HEK293 (cell line): ENCODE results near the gene ADAMTS16.

Experiments
- GFI1B ChIP-seq: fragments of 450-650 bp; formaldehyde crosslinking; IDR thresholded peaks from 2 replicates; pipeline ENCODE4 v1.5.1; 2016; ENCODE audit warnings: missing biosample characterization, missing genetic modification characterization
- GLI2 ChIP-seq: fragments of 450-650 bp; formaldehyde crosslinking; IDR thresholded peaks from 2 replicates; pipeline ENCODE4; 2017; ENCODE audit warnings: missing biosample characterization, missing genetic modification characterization, low read depth, borderline replicate concordance
- KLF7 ChIP-seq: fragments of 450-650 bp; formaldehyde crosslinking; IDR thresholded peaks from 2 replicates; pipeline ENCODE4 v1.5.1; 2016; ENCODE audit warnings: missing biosample characterization, missing genetic modification characterization, borderline replicate concordance
- PRDM10 ChIP-seq: fragments of 450-650 bp; formaldehyde crosslinking; IDR thresholded peaks from 2 replicates; pipeline ENCODE4 v1.5.1; 2016; ENCODE audit warnings: missing biosample characterization, missing genetic modification characterization
- SALL2 ChIP-seq: fragments of 450-650 bp; formaldehyde crosslinking; IDR thresholded peaks from 2 replicates; pipeline ENCODE4 v1.5.0; 2017; ENCODE audit warnings: missing biosample characterization, mild to moderate bottlenecking, missing genetic modification characterization, borderline replicate concordance
- TRIM28 ChIP-seq: IDR thresholded peaks from 2 replicates; pipeline ENCODE4 v1.6.1; 2011; ENCODE audit warnings: low read length, control low read depth, borderline replicate concordance
- ZBTB17 ChIP-seq: fragments of 450-650 bp; formaldehyde crosslinking; IDR thresholded peaks from 2 replicates; pipeline ENCODE4 v1.5.1; 2016; ENCODE audit warnings: missing biosample characterization, missing genetic modification characterization
- ZBTB20 ChIP-seq: fragments of 450-650 bp; formaldehyde crosslinking; IDR thresholded peaks from 2 replicates; pipeline ENCODE4 v1.5.1; 2016; ENCODE audit warnings: missing biosample characterization, missing genetic modification characterization
- ZBTB48 ChIP-seq: fragments of 450-650 bp; formaldehyde crosslinking; IDR thresholded peaks from 2 replicates; pipeline ENCODE4 v1.5.1; 2016; ENCODE audit warnings: missing biosample characterization, missing genetic modification characterization
- ZNF146 ChIP-seq: fragments of 450-650 bp; formaldehyde crosslinking; IDR thresholded peaks from 2 replicates; pipeline ENCODE4 v1.5.1; 2016; ENCODE audit warnings: missing biosample characterization, missing genetic modification characterization
- ZNF148 ChIP-seq: fragments of 450-650 bp; formaldehyde crosslinking; IDR thresholded peaks from 2 replicates; pipeline ENCODE4 v1.5.0; 2017; ENCODE audit warnings: missing biosample characterization, missing genetic modification characterization, borderline replicate concordance
- ZNF16 ChIP-seq: fragments of 450-650 bp; formaldehyde crosslinking; IDR thresholded peaks from 2 replicates; pipeline ENCODE4 v1.5.1; 2016; ENCODE audit warnings: low read depth, missing biosample characterization, missing genetic modification characterization
- ZNF169 ChIP-seq: fragments of 450-650 bp; formaldehyde crosslinking; IDR thresholded peaks from 2 replicates; pipeline ENCODE4 v1.5.1; 2016; ENCODE audit warnings: missing biosample characterization, missing genetic modification characterization
- ZNF2 ChIP-seq: fragments of 450-650 bp; formaldehyde crosslinking; IDR thresholded peaks from 2 replicates; pipeline ENCODE4 v1.5.1; 2016; ENCODE audit warnings: missing biosample characterization, missing genetic modification characterization
- ZNF202 ChIP-seq: fragments of 450-650 bp; formaldehyde crosslinking; IDR thresholded peaks from 2 replicates; pipeline ENCODE4 v1.5.1; 2016; ENCODE audit warnings: missing biosample characterization, missing genetic modification characterization, borderline replicate concordance
- ZNF24 ChIP-seq: fragments of 450-650 bp; formaldehyde crosslinking; IDR thresholded peaks from 2 replicates; pipeline ENCODE4 v1.5.1; 2016; ENCODE audit warnings: missing biosample characterization, missing genetic modification characterization
- ZNF341 ChIP-seq: fragments of 450-650 bp; formaldehyde crosslinking; IDR thresholded peaks from 2 replicates; pipeline ENCODE4; 2016; ENCODE audit warnings: low read depth, missing biosample characterization, missing genetic modification characterization
- ZNF404 ChIP-seq: fragments of 450-650 bp; formaldehyde crosslinking; IDR thresholded peaks from 2 replicates; pipeline ENCODE4 v1.5.1; 2017; ENCODE audit warnings: missing biosample characterization, missing genetic modification characterization
- ZNF423 ChIP-seq: fragments of 450-650 bp; formaldehyde crosslinking; IDR thresholded peaks from 2 replicates; pipeline ENCODE4 v1.5.1; 2016; ENCODE audit warnings: missing biosample characterization, missing genetic modification characterization
- ZNF426 ChIP-seq: fragments of 450-650 bp; formaldehyde crosslinking; IDR thresholded peaks from 2 replicates; pipeline ENCODE4 v1.5.1; 2017; ENCODE audit warnings: missing biosample characterization, missing genetic modification characterization, mild to moderate bottlenecking, inconsistent platforms, moderate library complexity
- ZNF48 ChIP-seq: fragments of 450-650 bp; formaldehyde crosslinking; IDR thresholded peaks from 2 replicates; pipeline ENCODE4 v1.5.1; 2016; ENCODE audit warnings: missing biosample characterization, missing genetic modification characterization
- ZNF510 ChIP-seq: fragments of 450-650 bp; formaldehyde crosslinking; IDR thresholded peaks from 2 replicates; pipeline ENCODE4 v1.5.1; 2018; ENCODE audit warnings: mild to moderate bottlenecking, missing genetic modification characterization, missing biosample characterization; ENCODE audit not compliant: insufficient replicate concordance
- ZNF513 ChIP-seq: fragments of 450-650 bp; IDR thresholded peaks from 2 replicates; pipeline ENCODE4 v1.5.1; 2018; ENCODE audit warnings: missing biosample characterization, missing genetic modification characterization
- ZNF645 ChIP-seq: fragments of 450-650 bp; formaldehyde crosslinking; IDR thresholded peaks from 2 replicates; pipeline ENCODE4; 2016; ENCODE audit warnings: missing biosample characterization, missing genetic modification characterization
- ZNF707 ChIP-seq: fragments of 450-650 bp; formaldehyde crosslinking; IDR thresholded peaks from 2 replicates; pipeline ENCODE4 v1.5.1; 2016; ENCODE audit warnings: missing biosample characterization, missing genetic modification characterization
- ZNF791 ChIP-seq: fragments of 450-650 bp; formaldehyde crosslinking; IDR thresholded peaks from 2 replicates; pipeline ENCODE4 v1.5.1; 2016; ENCODE audit warnings: missing biosample characterization, missing genetic modification characterization
- ZSCAN18 ChIP-seq: fragments of 450-650 bp; formaldehyde crosslinking; IDR thresholded peaks from 2 replicates; pipeline ENCODE4 v1.5.1; 2016; ENCODE audit warnings: missing biosample characterization, missing genetic modification characterization
- ZSCAN4 ChIP-seq: fragments of 450-650 bp; formaldehyde crosslinking; IDR thresholded peaks from 2 replicates; pipeline ENCODE4 v1.5.1; 2017; ENCODE audit warnings: missing biosample characterization, missing genetic modification characterization

Gene ADAMTS16

GRCh38 chr5:5335700-5336264, 195.7 kb downstream of the ADAMTS16 start (continued):
- TF ChIP-seq PRDM10 (tag by site-specific recombination) (peak; percentile 51; the same call in 1 of the 2 replicates), SALL2 (tag by site-specific recombination) (no peak), ZNF707 (tag by site-specific recombination) (no peak), ZNF48 (tag by site-specific recombination) (no peak), ZNF146 (0 out of 2 replicates have a peak, but pooled peaks have one; percentile 22), KLF7 (no peak), ZBTB48 (tag by site-specific recombination) (peak; percentile 98), ZNF16 (tag by site-specific recombination) (no peak), ZSCAN4 (0 out of 2 replicates have a peak, but pooled peaks have one; percentile 25), ZNF202 (no peak), GFI1B (peak; percentile 16; the same call in 1 of the 2 replicates), ZNF148 (tag by site-specific recombination) (no peak), ZNF341 (tag by site-specific recombination) (no peak), TRIM28 (0 out of 2 replicates have a peak, but pooled peaks have one; percentile 52), ZNF404 (no peak), ZNF510 (tag by site-specific recombination) (no peak), GLI2 (tag by site-specific recombination) (peak; percentile 81), ZNF24 (tag by site-specific recombination) (no peak), ZNF513 (tag by site-specific recombination) (no peak), ZBTB20 (tag by site-specific recombination) (peak; percentile 73), ZNF645 (tag by site-specific recombination) (no peak), ZNF2 (no peak), ZBTB17 (tag by site-specific recombination) (no peak), ZNF791 (tag by site-specific recombination) (no peak), ZNF169 (tag by site-specific recombination) (no peak), ZNF423 (tag by site-specific recombination) (no peak), ZNF426 (tag by site-specific recombination) (no peak), ZSCAN18 (tag by site-specific recombination) (no peak)
